HepG2 (cell line): ENCODE results near the gene FXYD1.

Experiments
- IRF2 ChIP-seq: IDR thresholded peaks from 2 replicates; pipeline ENCODE4 v1.6.1; 2018; ENCODE audit warnings: missing genetic modification reagents, missing compliant biosample characterization
- POLR2AphosphoS5 ChIP-seq: IDR thresholded peaks from 2 replicates; pipeline ENCODE4 v1.6.1; 2012; ENCODE audit warnings: low read depth, low read length
- SAFB2 ChIP-seq: sonication (generic); formaldehyde crosslinking; IDR thresholded peaks from 2 replicates; pipeline ENCODE4 v1.5.1; 2020; ENCODE audit warnings: missing genetic modification reagents, low read depth, mild to moderate bottlenecking, borderline replicate concordance
- SIN3A ChIP-seq: IDR thresholded peaks from 2 replicates; pipeline ENCODE4 v1.6.1; 2011; ENCODE audit warnings: low read depth, mild to moderate bottlenecking, control low read depth, low read length, borderline replicate concordance
- ZKSCAN8 ChIP-seq: IDR thresholded peaks from 2 replicates; pipeline ENCODE4 v1.6.1; 2016; ENCODE audit warnings: borderline replicate concordance, missing genetic modification reagents, missing compliant biosample characterization
- ZNF292 ChIP-seq: sonication (generic); formaldehyde crosslinking; IDR thresholded peaks from 2 replicates; pipeline ENCODE4 v1.8.1; 2022; ENCODE audit warnings: mild to moderate bottlenecking, low read depth, missing genetic modification reagents, borderline replicate concordance
- ZNF3 ChIP-seq: IDR thresholded peaks from 2 replicates; pipeline ENCODE4 v1.7.0; 2017; ENCODE audit warnings: inconsistent platforms
- TF ChIP-seq, protein P1 (sequence below), 2 experiments: sonication (generic) in 1 of 2; formaldehyde crosslinking in 1 of 2; IDR thresholded peaks; 2 replicates each; pipeline versions ENCODE4 v1.5.1 to v1.6.1; 2011 to 2020; ENCODE audit warnings: borderline replicate concordance in 1 of 2, low read depth in 1 of 2, low read length in 1 of 2, mild to moderate bottlenecking in 1 of 2, missing genetic modification reagents in 1 of 2, moderate library complexity in 1 of 2

DNA sequence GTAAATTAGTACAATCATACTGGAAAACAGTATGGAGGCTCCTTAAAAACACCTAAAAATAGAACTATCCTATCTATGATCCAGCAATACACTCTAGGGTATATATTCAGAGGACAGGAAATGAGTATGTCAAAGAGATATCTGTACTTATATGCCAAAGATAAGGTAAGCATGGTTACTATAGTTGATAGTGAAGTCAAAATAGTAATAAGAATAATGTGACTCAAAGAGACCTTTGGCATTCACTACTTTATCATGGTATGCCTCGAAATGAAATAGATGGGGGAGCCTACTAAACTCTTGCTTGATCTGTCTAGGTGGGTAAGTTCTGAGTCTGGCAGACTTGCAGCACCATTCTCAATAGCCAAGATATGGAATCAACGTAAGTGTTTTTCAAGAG, 46.3 kb downstream of the FXYD1 start:
- TF ChIP-seq SAFB2, result no peak
- no peak for TF ChIP-seq POLR2AphosphoS5
- no peak for TF ChIP-seq IRF2 (CRISPR knock-in tag)
- TF ChIP-seq SIN3A, result no peak
- TF ChIP-seq ZNF292, result no peak
- no peak for TF ChIP-seq ZNF3 (CRISPR knock-in tag)
- TF ChIP-seq ZKSCAN8 (CRISPR knock-in tag), result no peak
- TF ChIP-seq, protein P1, sequence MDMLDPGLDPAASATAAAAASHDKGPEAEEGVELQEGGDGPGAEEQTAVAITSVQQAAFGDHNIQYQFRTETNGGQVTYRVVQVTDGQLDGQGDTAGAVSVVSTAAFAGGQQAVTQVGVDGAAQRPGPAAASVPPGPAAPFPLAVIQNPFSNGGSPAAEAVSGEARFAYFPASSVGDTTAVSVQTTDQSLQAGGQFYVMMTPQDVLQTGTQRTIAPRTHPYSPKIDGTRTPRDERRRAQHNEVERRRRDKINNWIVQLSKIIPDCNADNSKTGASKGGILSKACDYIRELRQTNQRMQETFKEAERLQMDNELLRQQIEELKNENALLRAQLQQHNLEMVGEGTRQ (IDR thresholded peaks at IDR 0.05; ENCODE audit: low read depth, low read length), result no peak
- TF ChIP-seq, protein P1 (CRISPR knock-in tag; IDR thresholded peaks at IDR 0.05; ENCODE audit: borderline replicate concordance), result no peak
